AG04450 (cell line): ENCODE results near the gene EP400. TPM values are rescaled to one million over a fixed set of nuclear protein-coding genes. Genes with fewer than 3 reads are reported as not detected.

Experiments used
- CTCF ChIA-PET: fragments of 300-600, 350-600 bp; formaldehyde crosslinking; extraction: SDS; loops from one replicate; lab custom pipeline; 2022; ENCODE audit warnings: antibody characterized with exemption, inconsistent platforms; lab: Charles Lee
- POLR2A ChIA-PET: fragments of 350-600 bp; formaldehyde crosslinking; extraction: SDS; loops from one replicate; lab custom pipeline; 2021; ENCODE audit warnings: antibody characterized with exemption, inconsistent platforms; lab: Yijun Ruan, JAX
- DNase-seq: peaks from one replicate; pipeline ENCODE4 v3.0.0-alpha.2; 2011; ENCODE audit warnings: low read depth, low spot score
- H3K27ac ChIP-seq: one replicate; pipeline ENCODE4 v1.5.1; 2012; ENCODE audit warnings: low read depth, low read length, control low read depth
- H3K27me3 ChIP-seq: one replicate; pipeline ENCODE4 v1.6.0; 2012; ENCODE audit warnings: low read length; ENCODE audit not compliant: control insufficient read depth, insufficient read depth
- H3K4me3 ChIP-seq: 2 replicates; pipeline ENCODE4 v1.5.1; 2011; ENCODE audit warnings: mild to moderate bottlenecking, low read depth, low read length, control low read depth
- H3K9me3 ChIP-seq: 2 replicates; pipeline ENCODE4 v1.5.1; 2012; ENCODE audit warnings: low read length; ENCODE audit not compliant: control insufficient read depth, insufficient read depth
- CTCF ChIP-seq: IDR thresholded peaks from 2 replicates; pipeline ENCODE4 v1.5.1; 2011; ENCODE audit warnings: low read depth, low read length, control low read depth, inconsistent platforms
- polyA plus RNA-seq: library from polyadenylated mRNA; depleted of rRNA; stranded (reverse); fragments of >200 nt; gene quantifications from 2 replicates; pipeline ENCODE4 v1.2.3, GENCODE V29; 2011

Gene EP400
- polyA plus RNA-seq, 1 experiment, result 5.4 TPM

- DNase-seq, result no peak
- H3K27me3 ChIP-seq, result no peaks in the 10 kb centered on the region
- no peak overlapping the region for H3K4me3 ChIP-seq
- CTCF ChIA-PET, result no interaction called here
- H3K9me3 ChIP-seq, result no peaks in the 10 kb centered on the region
- H3K27ac ChIP-seq, result no peak overlapping the region
- POLR2A ChIA-PET, result no interaction called here
- TF ChIP-seq CTCF, result no peak
These were observed 103.9 kb downstream of the EP400 start for GRCh38 chr12:132053338-132054330.

DNA sequence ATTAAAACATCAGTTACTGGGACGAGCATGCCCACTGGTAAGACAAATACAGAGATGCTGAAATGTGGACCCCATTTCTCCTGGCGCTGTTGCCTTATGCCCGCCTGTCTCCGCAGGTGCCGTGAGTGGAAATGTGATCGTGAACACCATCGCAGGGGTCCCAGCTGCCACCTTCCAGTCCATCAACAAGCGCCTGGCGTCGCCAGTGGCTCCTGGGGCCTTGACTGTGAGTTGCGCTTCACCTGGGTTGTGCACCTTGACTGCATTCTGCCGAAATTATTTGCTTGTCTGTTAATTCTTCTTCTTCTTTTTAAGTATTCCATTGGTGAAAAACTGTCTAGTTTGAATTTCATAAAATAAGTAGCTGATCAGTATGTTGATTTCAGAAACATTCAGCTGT, 105.2 kb downstream of the EP400 start:
- H3K27me3 ChIP-seq, result no peaks in the 10 kb centered on the region
- H3K4me3 ChIP-seq, result no peak overlapping the region
- no peak for TF ChIP-seq CTCF
- no peak overlapping the region for H3K27ac ChIP-seq
- CTCF ChIA-PET, result interaction anchor here (0.6 kb wide), 1 partner anchor 21 kb away, joined by 4 read pairs; no protein-coding TSS in a partner anchor
- POLR2A ChIA-PET, result no interaction called here
- no peak for DNase-seq
- no peaks in the 10 kb centered on the region for H3K9me3 ChIP-seq

GRCh38 chr12:132055535-132056096, 105.9 kb downstream of the EP400 start:
- H3K9me3 ChIP-seq, result no peaks in the 10 kb centered on the region
- TF ChIP-seq CTCF, result no peak
- ChIA-PET CTCF (interaction anchor here (0.6 kb wide), 1 partner anchor 20 kb away, joined by 4 read pairs; no protein-coding TSS in a partner anchor), POLR2A (no interaction called here)
- H3K27me3 ChIP-seq, result no peaks in the 10 kb centered on the region
- no peak for DNase-seq
- H3K4me3 ChIP-seq, result no peak overlapping the region
- H3K27ac ChIP-seq, result no peak overlapping the region

- DNase-seq, result no peak
- ChIA-PET CTCF (no interaction called here), POLR2A (no interaction called here)
- Histone ChIP-seq H3K4me3 (no peak overlapping the region), H3K27ac (no peak overlapping the region), H3K9me3 (no peaks in the 10 kb centered on the region), H3K27me3 (no peaks in the 10 kb centered on the region)
- TF ChIP-seq CTCF, result no peak
These were observed 106.6 kb downstream of the EP400 start for GRCh38 chr12:132056320-132056719.

DNA sequence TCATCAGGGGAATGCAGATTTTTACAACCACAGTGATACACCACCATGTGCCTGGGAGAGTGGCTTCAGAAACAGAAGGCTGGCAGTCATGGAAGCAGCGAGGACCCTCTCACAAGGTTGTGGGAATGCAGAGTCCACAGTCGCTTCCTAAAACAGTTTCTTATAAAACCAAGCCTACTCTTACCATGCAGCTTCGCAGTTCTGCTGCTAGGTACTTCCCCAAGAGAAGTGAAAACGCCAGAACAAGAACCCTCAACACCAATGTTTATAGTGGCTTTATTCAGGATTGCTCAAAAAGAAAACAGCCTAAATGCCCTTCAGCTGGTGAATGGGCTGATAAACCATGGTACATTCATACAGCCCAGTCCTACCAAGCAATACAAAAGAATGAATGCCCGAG, 107.2 kb downstream of the EP400 start:
- POLR2A ChIA-PET, result no interaction called here
- CTCF ChIA-PET, result no interaction called here

More for the DNA sequence above, 107.2 kb downstream of the EP400 start:
- Histone ChIP-seq H3K9me3 (no peaks in the 10 kb centered on the region), H3K27ac (no peak overlapping the region), H3K4me3 (no peak overlapping the region), H3K27me3 (no peaks in the 10 kb centered on the region)
- no peak for TF ChIP-seq CTCF
- DNase-seq, result no peak
